ENCODE data around the gene AGER. TPM values are rescaled to one million over a fixed set of nuclear protein-coding genes. Genes with fewer than 3 reads are reported as not detected.

Gene AGER
- total and polyA plus RNA-seq, 9 of the 15 experiments (the other 6 are each of a cell fraction or from before 2014, with no cell fraction given), result 1.2 to 11.5 (median 4.1) TPM

DNA sequence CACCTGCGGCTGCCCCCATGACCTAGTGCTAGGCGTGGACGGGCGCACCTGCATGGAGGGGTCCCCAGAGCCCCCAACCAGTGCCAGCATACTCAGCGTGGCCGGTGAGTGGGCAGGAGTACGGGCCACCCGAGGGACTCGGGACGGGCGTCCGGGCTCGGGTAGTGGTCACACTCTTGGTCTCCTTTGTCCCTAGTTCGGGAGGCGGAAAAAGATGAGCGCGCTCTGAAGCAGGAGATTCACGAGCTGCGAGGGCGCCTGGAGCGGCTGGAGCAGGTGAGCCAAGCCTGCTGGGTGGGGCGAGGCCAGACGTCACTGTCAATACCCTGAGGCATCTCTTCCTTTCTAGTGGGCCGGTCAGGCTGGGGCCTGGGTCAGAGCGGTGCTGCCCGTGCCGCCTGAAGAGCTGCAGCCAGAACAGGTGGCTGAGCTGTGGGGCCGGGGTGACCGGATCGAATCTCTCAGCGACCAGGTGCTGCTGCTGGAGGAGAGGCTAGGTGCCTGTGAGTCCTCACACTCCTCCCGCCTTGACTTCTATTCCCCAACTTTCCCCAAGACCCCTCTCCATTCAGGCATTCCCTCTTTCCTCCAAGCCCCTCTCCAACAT, 16.8 kb downstream of the AGER start (continued):
- TF ChIP-seq, protein P1, sequence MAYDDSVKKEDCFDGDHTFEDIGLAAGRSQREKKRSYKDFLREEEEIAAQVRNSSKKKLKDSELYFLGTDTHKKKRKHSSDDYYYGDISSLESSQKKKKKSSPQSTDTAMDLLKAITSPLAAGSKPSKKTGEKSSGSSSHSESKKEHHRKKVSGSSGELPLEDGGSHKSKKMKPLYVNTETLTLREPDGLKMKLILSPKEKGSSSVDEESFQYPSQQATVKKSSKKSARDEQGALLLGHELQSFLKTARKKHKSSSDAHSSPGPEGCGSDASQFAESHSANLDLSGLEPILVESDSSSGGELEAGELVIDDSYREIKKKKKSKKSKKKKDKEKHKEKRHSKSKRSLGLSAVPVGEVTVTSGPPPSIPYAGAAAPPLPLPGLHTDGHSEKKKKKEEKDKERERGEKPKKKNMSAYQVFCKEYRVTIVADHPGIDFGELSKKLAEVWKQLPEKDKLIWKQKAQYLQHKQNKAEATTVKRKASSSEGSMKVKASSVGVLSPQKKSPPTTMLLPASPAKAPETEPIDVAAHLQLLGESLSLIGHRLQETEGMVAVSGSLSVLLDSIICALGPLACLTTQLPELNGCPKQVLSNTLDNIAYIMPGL (CRISPR knock-in tag; IDR thresholded peaks at IDR 0.05), result 0 out of 2 replicates have a peak, but pooled peaks have one; percentile 17
- no peak; the same call in 1 of the 2 replicates for TF ChIP-seq HDGF (IDR thresholded peaks at IDR 0.05)
- TF ChIP-seq, protein P2, sequence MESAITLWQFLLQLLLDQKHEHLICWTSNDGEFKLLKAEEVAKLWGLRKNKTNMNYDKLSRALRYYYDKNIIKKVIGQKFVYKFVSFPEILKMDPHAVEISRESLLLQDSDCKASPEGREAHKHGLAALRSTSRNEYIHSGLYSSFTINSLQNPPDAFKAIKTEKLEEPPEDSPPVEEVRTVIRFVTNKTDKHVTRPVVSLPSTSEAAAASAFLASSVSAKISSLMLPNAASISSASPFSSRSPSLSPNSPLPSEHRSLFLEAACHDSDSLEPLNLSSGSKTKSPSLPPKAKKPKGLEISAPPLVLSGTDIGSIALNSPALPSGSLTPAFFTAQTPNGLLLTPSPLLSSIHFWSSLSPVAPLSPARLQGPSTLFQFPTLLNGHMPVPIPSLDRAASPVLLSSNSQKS (CRISPR knock-in tag; IDR thresholded peaks at IDR 0.05), result no peak
- TF ChIP-seq TEAD4 (IDR thresholded peaks at IDR 0.05; ENCODE audit: low read length), result no peak
- TF ChIP-seq TEAD4 (CRISPR knock-in tag; IDR thresholded peaks at IDR 0.05; ENCODE audit: borderline replicate concordance), result peak; percentile 67; the same call in 1 of the 2 replicates
- TF ChIP-seq PCBP1 (IDR thresholded peaks at IDR 0.05; ENCODE audit: low read depth, low read length, poor library complexity, severe bottlenecking), result no peak
- TF ChIP-seq ZNF764 (CRISPR knock-in tag; IDR thresholded peaks at IDR 0.05; ENCODE audit: low read depth), result no peak
- no peak for TF ChIP-seq MCM2 (IDR thresholded peaks at IDR 0.05; ENCODE audit: low read depth)
- TF ChIP-seq MYNN (IDR thresholded peaks at IDR 0.05), result 0 out of 2 replicates have a peak, but pooled peaks have one; percentile 2
- no peak for TF ChIP-seq MYNN (CRISPR knock-in tag; IDR thresholded peaks at IDR 0.05)
- TF ChIP-seq CBFB (CRISPR knock-in tag; IDR thresholded peaks at IDR 0.05), result no peak
- no peak for TF ChIP-seq FOXK2 (conservative IDR thresholded peaks at IDR 0.05 in 1 of 2, IDR thresholded peaks at IDR 0.05 in 1 of 2; ENCODE audit: low read depth in 2 of 2)
- 0 out of 2 replicates have a peak, but pooled peaks have one; percentile 19 for TF ChIP-seq PTRF (tag; IDR thresholded peaks at IDR 0.05)
- no peak for TF ChIP-seq MAFK (IDR thresholded peaks at IDR 0.05; ENCODE audit: low read length)
- TF ChIP-seq CREM (IDR thresholded peaks at IDR 0.05; ENCODE audit: low read depth), result no peak
- TF ChIP-seq FOXP1 (CRISPR knock-in tag; IDR thresholded peaks at IDR 0.05), result 0 out of 2 replicates have a peak, but pooled peaks have one; percentile 8
- TF ChIP-seq, protein P3, sequence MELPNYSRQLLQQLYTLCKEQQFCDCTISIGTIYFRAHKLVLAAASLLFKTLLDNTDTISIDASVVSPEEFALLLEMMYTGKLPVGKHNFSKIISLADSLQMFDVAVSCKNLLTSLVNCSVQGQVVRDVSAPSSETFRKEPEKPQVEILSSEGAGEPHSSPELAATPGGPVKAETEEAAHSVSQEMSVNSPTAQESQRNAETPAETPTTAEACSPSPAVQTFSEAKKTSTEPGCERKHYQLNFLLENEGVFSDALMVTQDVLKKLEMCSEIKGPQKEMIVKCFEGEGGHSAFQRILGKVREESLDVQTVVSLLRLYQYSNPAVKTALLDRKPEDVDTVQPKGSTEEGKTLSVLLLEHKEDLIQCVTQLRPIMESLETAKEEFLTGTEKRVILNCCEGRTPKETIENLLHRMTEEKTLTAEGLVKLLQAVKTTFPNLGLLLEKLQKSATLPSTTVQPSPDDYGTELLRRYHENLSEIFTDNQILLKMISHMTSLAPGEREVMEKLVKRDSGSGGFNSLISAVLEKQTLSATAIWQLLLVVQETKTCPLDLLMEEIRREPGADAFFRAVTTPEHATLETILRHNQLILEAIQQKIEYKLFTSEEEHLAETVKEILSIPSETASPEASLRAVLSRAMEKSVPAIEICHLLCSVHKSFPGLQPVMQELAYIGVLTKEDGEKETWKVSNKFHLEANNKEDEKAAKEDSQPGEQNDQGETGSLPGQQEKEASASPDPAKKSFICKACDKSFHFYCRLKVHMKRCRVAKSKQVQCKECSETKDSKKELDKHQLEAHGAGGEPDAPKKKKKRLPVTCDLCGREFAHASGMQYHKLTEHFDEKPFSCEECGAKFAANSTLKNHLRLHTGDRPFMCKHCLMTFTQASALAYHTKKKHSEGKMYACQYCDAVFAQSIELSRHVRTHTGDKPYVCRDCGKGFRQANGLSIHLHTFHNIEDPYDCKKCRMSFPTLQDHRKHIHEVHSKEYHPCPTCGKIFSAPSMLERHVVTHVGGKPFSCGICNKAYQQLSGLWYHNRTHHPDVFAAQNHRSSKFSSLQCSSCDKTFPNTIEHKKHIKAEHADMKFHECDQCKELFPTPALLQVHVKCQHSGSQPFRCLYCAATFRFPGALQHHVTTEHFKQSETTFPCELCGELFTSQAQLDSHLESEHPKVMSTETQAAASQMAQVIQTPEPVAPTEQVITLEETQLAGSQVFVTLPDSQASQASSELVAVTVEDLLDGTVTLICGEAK (IDR thresholded peaks at IDR 0.05), result peak; percentile 32; the same call in 1 of the 2 replicates
- TF ChIP-seq, protein P3 (CRISPR knock-in tag; IDR thresholded peaks at IDR 0.05), result no peak
